ENCODE measurements around the gene GORASP1. TPM values are rescaled to one million over a fixed set of nuclear protein-coding genes. Genes with fewer than 3 reads are reported as not detected.

Gene GORASP1
- polyA plus RNA-seq (2013, experiment 1 of 2; ENCODE audit: insufficient read length), result 35.2 TPM
- 34.8 TPM for polyA plus RNA-seq (2013, experiment 2 of 2; ENCODE audit: insufficient read length)

DNA sequence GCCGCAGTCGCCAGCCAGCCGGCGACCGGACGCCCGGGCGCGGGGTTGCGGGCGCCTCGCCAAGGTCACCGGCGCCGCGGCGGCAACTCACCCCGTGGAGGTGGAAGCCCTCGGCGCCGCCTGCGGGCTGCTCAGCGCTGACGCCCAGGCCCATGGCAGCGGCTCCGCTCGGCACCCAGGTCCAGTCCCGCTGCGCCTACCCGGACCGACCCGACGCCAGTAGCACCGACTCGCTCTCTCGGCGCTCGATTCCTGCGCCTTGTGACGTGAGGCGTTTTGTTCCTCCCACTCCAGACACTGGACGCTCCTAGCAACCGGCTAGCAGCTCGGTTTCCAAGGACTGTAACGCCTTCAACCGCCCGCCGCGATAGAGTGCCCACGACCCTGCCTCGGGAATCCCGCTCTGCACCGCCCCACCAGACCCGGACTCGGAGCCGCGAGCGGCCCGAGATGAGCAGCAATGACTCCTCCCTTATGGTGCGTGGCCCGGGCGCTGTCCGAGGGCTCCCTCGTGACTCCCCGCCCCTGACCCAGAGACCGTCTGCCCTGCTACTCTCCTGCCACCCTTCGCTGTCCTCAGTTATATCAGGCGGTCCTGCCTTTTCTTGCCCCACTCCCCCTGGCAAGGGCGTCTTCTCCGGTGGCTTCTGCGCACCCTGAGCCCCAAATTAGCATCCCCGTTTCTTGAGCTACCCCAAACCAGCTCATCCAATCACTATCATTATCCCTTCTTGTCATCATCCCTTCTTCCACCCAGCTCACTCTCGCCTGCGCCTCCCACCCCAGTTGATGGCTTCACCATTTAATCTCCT lies at the start of gene GORASP1, which contains the start of gene TTC21A:
TSS of gene GORASP1 (minus strand) at position 240 of the 812 bp plus-strand sequence. CDS start at position 154, 86 bp downstream.
TSS of gene TTC21A (plus strand) at position 293 of the 812 bp plus-strand sequence. CDS start at position 451, 158 bp downstream.
- peak; percentile 86 for DNase-seq

DNA sequence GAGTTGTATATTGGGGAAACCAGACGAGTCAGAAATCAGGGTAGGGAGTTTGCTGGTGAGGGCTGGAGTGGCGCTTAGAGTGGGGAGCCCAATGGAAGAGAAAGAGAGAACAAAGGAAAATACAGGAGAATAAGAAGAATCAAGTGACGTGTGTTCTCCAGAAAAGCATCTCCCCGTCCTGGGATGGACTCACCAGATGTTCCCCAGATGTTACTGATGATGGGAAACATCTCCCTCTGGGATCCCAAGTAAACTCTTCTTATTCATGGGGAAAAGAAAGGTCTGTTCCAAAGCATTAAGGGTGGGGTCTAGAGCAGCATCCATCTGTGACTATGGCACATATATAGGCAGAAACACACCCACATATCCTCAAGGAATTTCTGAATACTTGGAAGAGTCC lies 49.0 kb upstream of the GORASP1 start:
- DNase-seq, result peak; percentile 33

DNA sequence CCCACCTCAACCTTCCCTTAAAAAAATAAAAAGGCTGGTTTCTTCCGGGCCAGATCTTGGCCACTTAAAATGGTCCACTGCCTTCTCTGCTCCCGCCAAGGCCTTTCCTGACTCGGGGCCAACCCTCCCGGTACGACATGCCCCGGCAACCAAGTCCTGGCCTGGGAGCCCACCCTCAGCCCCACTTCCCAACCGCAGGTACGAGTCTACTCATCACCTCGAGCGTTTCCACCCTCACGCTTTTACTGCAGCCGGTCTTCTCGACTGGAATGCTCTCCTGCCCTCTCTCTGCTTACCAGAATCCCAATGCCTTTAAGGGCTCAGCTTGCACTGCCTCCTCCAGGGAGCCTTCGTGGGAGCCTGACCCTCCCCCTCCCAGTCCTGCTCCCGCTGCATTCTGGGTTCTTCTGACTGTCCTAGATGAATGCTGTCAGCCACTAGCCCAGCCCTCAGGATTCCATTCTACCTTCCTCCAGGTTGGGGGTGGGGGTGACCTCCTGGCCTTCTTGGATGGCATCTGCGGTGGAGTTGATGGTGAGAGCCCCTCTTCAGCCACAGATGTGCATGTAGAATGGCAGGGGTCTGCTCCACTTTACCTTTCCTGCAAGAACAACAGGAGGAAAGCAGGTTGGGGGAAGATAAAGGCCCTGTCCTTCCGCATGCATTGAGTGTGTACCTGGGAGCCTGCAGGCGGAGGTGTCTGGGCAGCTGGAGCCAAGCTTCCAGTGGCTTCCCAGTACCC lies 47.0 kb upstream of the GORASP1 start:
- peak; percentile 34 for DNase-seq

DNA sequence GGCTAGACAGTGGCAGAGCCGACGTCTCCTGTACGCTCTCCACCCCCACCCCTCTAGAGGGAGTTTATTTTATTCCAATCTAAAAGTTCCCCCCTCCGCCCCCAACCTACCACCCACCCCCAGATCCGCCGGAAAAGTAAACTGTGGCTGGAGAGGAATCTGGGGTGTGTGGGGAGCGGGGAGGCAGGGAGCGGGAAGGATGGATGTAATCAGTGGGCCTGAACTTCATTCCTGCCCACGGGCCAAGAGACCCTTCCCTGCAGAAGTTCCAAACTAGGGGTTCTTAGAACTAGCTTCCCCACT lies 46.5 kb upstream of the GORASP1 start:
- DNase-seq, result no peak

DNA sequence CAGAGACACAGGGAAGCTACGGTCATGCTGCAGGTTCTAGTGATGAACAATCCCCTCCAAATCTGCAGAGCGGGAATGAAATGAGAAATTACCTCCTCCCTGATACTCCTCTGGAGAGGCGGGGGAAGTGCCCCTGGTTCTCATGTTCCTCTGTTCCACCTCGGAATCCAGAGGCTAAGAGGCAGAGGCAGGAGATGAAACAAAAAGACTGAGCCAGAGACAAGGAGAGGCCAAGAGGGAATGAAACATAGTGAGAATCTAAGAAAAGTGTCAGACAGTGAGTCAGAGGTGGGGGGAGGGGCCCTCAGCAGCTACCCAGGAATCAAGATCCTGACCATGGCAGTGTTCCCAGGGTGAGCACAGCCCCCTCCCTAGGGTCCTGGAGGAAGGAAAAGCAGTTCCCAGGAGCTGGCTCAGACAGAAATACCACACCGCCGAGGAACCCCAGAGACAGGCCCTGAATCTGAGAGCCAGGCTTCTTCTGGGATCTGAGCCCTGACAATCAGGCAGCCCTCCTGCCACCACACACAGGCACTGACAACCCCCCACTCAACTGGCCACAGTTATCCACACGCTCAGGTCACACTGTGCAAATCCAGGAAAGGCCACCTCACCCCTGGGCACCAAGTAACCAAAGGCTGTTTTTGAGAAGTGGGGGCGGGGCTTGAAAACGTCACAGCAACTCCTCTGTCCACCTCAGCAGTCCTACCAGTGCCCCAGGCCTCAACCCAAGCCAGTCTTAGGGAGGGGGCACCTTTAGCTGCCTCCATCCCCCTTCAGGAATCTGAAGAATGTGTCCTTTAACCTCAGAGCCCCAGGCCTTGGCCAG lies 43.6 kb upstream of the GORASP1 start:
- DNase-seq, result peak; percentile 100

DNA sequence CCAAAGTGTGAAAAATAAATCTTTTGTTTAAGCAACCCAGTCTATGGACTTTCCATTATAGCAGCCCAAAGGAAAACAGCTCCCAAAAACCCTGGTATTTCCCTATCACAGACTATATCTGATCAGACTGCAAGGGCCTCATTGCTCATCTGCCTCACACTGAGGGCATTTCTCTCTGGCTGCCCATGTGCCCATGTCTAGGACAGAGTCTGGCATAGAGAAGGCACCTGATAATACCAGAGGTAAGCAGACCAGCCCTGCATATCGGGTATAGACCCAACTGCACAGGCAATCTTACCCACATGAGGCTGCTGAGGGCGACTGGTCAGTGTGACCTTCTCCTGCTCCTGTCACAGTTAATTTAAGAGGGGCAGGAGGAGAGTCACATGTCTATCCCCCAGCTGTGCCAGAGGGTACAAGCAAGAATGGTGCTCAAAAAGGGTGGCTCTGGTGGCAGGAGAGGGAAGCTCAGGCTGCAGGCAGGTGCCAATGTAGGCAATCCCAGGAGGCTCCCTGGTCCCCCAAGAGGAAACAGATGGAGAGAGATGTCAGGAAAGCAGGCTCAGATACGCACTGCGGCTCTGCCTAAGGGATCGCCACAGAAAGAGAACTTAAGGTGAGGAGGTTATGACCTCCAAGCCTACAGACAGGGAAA lies 42.8 kb upstream of the GORASP1 start:
- no peak for DNase-seq

DNA sequence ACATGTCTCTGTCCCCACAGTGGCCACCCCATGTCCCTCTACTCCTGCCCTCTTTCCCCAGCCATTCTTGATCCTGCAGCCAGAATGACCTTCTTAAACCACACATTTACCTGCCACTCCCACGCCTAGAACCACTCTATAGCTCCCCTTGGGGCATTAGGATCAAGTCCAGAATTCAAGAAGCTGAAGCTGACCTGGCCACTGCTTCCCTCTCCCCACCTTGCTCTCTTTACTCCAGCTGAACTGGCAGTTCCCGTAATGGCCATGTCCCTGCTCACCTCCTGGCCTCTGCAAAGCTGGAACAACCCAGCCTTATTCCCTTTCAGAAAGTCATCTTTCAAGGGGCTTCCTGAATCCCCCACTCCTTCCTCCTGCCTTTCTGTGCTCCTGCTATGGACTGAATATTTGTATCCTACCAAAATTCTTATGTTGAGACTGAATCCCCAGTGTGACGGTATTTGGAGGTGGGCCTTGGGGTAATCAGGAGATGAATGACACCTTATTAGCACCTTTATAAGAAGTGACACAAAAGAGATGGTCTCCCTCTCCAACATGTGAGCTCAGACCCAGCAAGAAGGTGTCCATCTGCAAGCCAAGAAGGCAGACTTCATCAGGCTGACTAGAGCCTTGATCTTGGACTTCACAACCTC lies 42.2 kb upstream of the GORASP1 start:
- no peak for DNase-seq

DNA sequence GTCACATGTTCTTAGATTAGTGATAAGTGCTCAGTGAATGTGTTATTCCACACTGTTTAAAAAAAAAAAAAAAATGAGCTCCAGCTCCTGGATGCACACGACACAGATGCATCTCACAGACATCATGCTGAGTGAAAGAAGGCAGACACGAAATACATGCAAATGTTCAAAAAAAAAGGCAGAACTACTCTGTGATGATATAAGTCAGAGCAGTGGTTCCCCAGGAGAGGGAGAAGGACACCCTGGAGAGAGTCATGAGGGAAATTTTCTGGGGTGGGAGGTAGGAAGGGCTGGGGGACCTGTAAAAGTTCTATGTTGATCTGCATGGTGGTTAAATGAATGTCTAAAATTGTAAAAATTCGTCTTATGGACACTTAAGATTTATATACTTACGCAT lies 41.6 kb upstream of the GORASP1 start:
- no peak for DNase-seq

DNA sequence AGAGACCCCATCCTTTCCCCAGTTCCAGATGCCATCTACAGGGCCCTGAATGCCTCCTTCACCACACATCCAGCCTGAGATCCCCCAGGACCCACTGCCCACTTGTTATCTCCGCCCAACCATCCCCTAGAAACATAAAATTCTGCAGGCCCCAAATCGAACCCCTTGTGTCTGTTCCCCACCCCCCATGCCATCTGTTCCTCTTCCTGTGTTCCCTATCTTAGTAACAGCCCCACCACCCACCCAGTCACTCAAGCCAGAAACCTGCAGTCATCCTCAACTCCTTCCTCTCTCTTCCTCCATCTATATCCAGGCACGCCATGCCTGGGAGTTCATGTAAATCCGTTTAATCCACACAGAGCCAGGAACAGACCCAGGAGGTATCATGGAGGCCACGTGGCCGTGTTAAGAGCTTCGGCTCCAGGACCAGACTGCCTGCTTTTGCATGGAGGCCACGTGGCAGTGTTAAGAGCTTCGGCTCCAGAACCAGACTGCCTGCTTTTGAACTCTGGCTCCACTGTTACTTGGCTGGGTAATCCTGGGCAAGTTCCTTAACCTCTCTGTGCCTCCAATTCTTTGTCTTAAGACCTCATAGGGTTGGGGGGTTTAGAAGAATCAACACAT lies 41.1 kb upstream of the GORASP1 start:
- DNase-seq, result peak; percentile 39

DNA sequence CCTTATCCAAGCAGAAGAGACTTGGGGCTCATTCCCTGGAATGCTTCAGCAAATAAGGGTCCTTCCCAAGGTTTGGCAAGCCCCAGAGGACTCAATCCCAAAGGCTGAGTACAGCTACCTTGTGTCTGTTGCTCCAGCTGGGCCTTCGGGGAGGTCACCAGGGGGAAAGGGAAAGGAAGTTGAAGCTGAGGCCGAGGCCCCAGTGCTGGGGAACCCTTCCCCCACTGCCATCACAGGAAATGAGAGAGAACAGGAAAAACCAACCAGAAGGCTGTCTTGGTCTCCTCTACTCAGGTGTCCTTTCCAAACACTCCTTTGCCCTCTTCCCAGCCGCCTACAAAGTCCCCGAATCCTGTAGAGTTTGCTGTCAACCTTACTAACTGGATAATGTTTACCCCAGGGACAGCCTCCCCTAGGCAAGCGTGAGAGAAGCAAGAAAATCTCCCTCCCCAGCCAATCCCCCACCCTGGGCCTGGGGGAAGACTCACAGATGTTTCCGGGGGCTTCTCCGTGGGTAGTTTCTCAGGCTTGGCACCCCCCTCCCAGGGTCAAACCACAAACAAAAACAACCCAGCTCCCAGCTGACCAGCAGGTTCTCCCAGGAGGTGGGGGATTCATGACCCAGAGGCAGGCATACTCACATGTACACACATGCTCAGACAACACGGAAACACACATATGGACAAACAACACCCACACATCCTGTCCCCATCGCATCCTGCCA lies 40.4 kb upstream of the GORASP1 start:
- peak; percentile 67 for DNase-seq

DNA sequence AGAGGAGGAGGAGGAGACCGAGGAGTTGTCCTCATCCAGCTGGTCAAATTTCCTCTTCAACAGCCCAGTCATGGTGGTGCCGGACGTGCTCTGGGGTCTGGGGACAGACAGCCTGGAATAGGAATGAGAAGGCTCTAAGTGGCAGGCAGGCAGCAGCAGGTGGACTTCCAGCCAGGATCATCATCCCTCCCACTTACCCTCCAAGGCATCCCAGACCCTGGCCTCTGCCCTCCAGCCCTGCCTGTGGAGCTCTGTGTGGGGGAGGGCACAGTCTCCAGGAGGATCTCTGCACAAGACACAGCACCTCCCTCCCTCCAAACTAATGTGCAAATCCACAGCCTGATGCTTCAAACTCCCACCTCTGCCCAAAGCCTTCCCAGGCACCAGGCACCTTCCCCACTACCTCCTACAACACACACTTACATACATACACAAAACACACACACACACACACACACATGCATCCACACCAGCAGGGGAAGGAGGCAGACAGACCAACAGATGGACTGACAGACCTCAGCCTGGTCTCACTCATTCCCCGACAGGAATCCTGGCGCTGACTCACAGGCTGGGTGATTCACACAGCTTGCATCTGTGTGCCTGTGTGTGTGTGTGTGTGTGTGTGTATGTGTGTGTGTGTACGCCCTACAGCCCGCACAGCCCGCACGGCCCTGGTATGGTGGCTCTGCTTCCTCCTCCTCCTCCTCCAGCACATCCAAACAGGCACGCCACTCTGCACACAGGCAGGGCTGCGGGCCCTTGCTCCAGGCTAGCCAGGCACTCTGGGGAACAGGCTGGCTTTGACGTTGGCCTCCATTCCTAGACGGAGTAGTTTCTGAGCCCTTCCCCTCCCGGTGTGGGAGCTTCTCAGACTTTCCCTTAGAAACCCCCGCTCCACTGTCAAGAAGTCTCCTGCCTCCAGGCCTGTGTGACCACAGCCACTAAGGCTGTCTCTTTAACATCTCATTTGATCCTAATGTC lies 39.5 kb upstream of the GORASP1 start:
- peak; percentile 99 for DNase-seq

DNA sequence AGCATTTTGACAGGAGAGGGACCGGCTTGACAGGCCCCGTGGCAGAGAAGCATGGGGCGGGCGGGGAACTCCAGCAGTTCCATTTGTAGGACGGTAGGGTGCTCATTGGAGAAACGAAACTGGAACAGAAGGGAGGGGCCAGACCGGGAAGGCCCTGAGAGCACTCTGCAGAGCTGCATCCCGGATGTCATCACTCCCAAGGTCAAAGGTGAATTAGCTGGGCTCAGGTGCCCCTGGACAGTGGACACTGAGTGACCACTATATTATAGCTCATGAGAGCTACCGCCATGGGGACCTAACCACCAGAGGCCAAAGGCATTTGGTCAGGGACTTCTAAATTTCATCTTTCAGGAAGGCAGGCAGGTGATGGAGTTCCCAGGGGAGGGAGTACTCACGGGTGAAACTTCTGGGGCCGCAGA lies 38.7 kb upstream of the GORASP1 start:
- no peak for DNase-seq

DNA sequence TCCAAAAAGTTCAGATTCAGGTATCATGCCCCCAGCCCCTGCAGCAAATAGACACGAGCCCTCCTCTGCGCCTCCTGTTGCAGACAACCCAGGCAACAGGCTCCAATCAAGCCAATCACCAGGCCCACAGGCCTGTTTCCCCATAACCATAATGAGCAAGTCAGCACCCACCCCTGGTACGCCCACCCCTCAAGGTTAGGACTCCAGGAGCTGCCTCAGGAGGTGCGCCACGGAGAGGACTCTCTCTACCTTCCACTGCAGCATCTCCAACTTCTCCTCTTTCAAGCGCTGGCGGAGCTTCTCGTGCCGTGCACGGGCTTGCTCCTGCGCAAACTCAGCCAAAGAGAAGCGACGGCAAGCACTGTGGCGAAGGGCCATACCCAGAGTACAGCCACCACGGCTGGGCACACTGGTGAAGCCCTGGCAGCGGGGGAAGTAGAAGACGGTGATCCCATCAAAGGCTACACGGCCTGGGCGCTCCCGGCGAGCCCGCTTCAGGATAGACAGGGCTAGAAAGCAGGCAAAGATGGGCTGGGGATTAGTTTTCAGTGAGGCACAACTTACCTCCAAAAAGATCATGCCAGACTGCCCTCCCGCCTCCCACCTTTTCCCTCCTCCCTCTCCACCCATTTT lies 37.4 kb upstream of the GORASP1 start:
- DNase-seq, result no peak

DNA sequence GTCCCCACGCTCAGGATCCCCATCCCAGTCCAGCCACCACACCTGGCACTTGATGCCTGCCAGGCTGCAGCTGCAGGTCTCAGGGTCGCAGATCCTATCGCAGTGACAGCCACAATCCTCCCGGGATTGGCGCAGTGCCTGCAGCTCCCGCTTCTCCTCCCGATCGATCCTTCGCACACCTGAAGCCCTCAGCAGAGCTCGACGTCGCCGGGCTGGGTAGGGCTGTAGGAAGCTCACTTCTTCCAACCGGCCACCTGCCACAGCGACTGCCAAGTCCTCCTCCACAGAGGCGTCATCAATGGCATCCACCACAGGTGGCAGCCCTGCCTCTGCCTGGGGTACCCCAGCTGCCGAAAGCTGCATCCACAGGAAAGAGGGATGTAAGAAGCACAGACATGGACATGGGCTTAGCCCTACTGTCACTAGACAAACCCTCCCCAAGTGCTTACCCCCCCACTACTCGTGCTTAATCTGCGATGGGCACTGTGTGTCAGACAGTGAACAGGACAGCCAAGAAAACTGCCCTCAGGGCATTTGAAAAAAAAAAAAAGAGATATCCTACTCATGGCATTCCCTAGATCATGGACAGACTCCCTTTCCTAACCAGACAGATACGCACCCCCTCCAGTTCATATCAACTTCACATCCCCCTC lies 36.8 kb upstream of the GORASP1 start:
- DNase-seq, result no peak

DNA sequence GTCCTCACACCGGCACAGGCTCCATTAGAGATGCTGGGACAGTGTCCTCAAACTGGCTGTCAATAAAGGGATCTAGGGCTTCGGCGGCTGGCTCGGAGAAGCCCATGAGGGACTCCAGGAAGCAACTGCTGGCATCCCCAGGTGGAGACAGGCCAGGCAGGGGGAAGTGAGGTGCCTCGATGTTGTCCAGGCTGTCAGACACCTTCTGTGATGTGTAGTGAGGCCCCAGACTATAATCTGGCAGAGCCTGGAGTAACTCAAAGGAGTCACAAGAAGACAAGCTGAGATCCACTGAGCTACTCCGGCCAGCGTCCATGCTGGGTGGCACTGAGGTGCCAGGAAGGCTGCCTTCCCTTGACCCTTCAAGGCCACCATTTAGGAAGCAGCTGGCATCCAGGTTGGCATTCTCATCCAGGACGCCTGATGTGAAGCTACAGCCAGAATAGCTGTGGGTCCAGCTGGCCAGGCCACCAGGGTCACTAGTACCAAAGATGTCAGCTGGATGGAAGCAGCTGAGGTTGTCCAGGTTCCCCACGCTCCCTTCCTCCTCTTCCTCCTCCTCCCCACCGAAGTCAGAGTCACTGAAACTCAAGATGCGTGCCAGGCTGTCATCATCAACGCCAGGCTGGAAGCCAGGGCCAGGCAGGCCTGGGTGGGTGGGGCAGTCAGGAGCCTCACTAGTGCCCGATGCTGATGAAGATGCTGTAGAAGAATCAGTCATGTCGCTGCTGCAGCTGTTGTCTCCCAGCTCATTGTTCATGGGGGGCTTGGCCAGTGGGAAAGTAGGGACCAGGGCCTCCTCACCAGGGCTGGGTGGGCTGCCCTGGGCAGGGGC lies 35.8 kb upstream of the GORASP1 start:
- no peak for DNase-seq

DNA sequence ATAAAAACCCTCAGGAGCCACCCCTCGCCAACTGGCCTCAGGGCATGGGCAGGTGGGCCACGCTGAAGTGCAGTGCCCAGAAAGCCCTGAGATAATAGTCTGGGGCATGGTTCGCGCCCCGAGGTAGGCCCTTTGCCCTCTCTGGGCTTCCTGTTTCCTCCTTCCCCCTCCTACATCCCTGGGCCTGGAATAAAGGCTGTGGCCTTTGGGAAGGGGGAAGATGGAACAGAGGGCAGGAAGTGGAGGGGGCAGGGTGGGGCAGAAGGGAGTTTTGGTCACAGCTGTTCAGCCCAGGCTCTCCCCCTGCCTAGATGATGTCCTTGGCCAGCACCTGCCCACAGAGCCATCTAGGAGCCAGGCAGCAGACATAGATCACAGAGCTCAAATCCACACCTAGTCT lies 34.6 kb upstream of the GORASP1 start:
- DNase-seq, result no peak

Data from fibroblast of skin of abdomen (primary cell).